IPS-NIHi11 (cell line): ENCODE data around the gene CUEDC1.

ENCODE experiments used
- DNase-seq: peaks from one replicate; pipeline ENCODE4 v3.0.0; 2012; ENCODE audit warnings: mixed read lengths, low spot score

The CUEDC1 gene

GRCh38 chr17:57874434-57875289 is 80.5 kb downstream of the CUEDC1 start:
- DNase-seq = peak; percentile 90

DNA sequence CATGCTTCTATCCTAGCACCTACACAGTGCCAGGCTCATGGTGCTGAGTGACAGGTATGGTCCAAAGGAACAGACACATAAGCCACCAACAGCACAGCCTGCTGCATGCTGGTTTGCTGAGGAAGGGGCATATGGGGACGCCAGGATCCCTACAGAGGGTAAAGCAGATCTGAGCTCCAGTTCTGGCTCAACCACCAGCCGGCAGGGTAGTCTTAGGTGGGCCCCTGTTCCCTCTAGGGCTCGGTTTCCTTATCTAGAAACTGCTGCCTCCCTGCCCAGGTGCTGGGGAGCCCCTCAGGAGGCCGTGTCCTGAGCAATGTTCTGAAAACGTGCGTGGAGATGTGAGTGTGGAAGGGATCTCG is 81.2 kb downstream of the CUEDC1 start:
- no peak for DNase-seq

GRCh38 chr17:57873261-57874057 is 81.8 kb downstream of the CUEDC1 start:
- DNase-seq = no peak

DNA sequence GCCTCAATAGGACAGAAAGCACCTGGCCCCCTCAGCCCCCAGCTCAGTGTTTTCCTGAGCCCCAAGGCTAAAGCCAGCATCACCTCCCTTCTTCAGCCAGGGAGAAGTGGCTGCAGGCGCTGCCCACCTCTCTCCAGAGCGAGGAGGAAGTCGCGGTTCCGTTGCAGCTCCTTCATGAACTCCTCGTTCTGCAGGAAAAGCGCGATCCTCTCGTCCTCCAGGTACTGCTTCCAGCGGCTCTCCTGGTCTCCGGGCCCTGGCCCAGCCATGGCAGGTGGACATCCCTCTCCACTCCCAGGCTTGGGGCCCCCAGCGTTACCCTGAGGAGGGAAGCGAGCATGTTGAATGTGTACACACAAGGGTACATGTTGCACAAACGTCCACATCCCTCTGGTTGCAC is 82.7 kb downstream of the CUEDC1 start:
- DNase-seq = no peak

- DNase-seq = no peak
Observed at GRCh38 chr17:57871863-57872262, 83.3 kb downstream of the CUEDC1 start.

DNA sequence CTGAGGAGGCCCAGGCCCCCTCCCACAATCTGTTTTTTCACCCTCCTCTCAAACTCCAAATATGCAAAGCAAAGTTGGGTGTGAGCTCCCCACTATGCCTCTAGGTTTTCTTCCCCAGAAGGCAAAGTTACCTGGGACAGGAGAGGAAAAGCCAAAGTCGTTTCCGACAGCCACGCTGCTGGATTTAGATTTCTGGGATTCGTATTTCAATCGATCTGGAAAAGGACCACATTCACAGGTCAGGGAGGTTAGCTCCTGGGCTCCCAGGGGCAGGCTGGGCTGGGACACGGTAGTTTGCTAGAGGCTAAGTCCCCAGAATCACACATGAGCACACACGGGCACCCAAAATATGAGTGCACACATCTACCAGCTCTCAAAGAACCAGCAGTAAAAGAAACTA is 84.1 kb downstream of the CUEDC1 start:
- no peak for DNase-seq

GRCh38 chr17:57870283-57870635 is 85.0 kb downstream of the CUEDC1 start:
- no peak for DNase-seq

GRCh38 chr17:57869617-57870282 is 85.5 kb downstream of the CUEDC1 start:
- no peak for DNase-seq

DNA sequence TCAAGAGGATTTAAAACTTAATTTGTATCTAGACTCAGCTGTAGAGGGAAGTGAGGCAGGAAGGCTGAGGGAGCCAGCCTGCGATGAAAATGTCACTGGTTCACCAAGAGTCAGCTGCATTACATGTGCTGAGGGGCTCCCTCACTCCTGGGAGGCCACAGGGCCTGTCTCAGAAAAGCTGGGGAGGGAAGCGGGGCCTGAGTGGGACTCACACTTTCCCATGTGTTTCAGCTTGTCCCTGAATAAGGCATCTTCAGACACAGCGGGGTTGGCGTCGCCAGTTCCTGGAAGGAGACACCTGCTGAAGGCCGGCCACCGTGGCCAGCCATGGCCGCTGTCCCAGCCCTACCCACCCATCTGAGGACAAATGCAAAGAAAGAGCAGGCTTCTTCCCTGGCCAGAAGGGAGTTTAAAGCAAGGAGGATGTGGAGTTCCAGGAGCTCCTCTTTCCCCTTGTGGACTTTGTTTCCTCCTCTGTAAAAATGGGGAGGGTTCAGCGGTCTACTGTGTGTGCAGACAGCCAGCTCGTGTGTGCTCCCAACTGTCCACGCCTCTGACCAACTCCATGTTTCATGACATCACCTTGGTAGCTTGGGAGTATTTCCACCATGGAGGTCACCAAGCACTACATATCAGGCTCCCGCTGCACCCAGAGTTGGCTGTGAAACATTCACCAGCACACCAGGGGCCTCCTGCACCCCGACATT is 86.1 kb downstream of the CUEDC1 start:
- no peak for DNase-seq

DNA sequence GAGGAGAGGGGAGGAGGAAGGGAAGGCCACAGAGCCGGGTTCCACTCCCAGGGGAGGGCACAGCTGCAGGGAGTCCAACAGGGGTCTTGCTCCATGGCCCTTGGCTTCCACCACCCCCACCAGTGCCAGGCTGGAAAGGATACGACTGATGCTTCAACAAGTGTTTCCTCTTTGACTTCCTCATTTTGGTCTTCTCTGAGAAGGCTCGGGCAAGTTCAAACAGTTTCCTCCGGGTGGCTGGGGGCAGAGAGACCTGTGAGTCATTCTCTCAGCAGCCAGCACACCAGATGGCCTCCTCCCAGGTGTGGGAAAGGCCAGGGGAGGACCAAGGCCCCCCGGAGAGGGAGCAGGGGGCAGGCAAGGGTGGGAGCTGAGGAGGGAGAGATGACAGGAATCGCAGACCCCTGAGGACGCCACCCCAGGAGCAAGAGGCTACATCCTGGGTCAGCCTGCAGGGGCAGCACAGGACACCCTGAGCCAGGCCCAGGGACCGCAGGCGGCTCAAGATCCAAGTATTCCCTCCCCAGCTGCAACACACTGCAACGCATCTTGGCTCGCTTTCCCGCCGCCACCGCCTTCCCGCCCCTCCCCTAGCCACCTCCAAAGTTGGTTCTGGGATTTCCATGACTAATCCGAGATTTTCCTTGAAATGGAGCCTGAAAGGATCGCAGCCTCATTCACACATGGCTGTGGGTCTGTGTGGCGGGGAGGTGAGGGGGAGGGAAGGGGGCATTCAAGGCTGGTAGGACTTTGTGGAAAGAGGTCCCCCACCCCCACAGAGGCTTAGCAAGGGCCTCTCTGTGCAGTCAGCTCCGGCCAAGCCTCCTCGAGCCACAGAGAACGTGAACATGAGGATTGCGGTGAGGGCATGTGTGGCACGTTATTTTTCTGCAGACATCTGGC is 87.0 kb downstream of the CUEDC1 start:
- DNase-seq = peak; percentile 84

DNA sequence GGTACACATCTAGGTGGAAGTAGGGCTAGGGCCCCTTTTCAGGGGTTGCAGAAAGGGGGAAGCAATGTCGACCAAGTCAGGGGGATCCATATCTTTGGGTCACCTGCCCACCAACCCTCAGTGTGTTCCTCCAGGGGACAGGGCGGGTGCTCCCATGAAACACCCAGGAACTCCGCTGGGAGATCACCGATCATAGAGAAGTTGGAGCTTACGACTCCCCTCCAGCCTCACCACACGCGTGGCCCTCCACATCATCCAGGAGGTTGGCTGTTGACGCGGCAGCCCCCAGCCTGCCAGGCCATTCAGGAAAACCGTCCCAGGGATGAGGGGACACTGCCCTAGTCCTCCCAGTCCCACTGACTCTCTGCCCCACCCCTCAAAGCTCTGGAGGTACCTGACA is 88.1 kb downstream of the CUEDC1 start:
- no peak for DNase-seq

DNA sequence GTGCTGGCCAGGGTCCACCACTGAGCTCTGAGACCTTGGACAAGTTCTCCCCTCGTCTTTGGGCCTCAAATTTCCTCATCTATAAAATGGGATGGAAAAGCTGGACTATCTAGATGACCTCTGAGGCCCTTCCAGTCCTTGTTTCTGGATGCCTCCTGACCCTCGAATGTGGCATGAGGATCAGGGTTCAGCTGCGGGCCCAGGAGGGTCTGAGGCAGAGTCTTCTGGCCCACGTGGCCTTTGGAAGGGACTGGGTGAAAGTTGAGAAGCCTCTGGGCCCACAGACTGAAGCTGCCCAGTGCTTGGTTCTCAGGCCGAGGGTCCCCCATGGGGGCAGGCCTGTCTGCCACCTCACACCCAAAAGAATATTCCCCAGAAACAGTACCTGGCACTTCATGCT is 88.5 kb downstream of the CUEDC1 start:
- no peak for DNase-seq

DNA sequence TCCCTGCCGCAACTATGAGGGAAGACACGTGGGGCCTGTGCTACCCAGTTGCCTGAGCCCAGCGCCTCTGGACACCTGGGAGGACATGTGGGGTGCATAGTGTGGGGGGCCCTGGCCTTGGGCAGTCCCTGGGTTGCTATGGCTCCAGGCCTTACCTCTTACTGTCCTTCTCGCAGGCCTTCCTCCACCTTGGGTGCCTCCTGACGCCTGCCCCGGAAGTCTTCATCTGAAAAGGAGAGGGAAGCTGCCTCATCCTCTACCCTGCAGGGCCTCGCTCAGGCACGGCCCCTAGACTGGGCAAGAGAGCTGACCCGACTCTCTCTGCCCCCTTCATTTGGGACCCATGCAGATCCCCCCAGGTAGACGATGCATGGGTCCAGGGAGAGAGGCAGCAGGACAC is 88.9 kb downstream of the CUEDC1 start:
- DNase-seq = no peak

- no peak for DNase-seq
Observed at GRCh38 chr17:57864273-57864672, 90.9 kb downstream of the CUEDC1 start.

DNA sequence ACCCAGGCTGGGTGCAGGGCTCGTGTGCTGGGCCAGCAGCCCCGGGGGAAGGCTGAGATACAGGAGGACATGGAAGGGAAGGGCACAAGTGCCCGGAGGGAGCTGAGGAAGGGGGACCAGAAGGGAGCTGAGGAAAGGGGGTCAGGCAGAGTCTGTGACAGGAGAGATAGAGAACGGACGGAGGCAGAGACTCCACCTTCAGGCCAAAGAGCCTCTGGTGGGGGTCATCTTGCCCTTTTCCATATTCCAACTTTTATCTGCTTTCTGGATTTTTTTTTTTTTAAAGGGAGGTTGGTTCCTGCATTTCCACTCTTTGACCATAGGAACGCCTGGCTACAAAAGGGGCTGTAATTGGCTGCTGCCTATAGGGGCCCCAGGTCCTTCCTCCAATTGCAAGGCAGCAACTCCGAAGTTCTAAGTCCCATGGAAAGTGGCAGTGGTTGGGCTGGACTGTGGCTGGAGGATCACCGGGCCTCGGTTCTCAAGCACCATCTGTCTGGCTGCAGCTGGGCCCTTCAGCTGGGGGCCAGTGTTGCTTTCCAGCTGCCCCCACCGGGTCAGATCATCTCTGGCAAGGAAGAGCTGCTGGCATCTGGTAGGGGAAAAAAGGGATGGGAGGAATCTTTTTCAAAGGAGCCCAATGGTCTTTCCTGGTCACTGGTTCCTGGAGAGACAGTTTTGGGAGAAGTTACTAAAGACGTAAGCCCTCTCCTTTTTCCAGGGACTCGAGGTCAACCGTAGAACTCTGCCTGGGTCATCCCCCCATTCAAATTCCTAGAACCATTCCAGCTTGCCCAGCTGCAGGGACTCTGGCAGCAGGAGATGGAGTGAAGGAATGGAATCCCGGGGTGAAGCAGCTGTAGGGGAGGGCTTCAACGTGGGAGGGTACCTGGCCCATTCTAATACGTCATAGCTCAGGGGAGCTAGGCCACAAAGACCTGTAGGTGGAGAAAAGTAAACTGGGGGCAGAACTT is 92.2 kb downstream of the CUEDC1 start:
- DNase-seq = no peak

GRCh38 chr17:57861790-57862693 is 93.2 kb downstream of the CUEDC1 start:
- DNase-seq = peak; percentile 71

- DNase-seq = peak; percentile 38
Observed at GRCh38 chr17:57861000-57861789, 94.0 kb downstream of the CUEDC1 start.

DNA sequence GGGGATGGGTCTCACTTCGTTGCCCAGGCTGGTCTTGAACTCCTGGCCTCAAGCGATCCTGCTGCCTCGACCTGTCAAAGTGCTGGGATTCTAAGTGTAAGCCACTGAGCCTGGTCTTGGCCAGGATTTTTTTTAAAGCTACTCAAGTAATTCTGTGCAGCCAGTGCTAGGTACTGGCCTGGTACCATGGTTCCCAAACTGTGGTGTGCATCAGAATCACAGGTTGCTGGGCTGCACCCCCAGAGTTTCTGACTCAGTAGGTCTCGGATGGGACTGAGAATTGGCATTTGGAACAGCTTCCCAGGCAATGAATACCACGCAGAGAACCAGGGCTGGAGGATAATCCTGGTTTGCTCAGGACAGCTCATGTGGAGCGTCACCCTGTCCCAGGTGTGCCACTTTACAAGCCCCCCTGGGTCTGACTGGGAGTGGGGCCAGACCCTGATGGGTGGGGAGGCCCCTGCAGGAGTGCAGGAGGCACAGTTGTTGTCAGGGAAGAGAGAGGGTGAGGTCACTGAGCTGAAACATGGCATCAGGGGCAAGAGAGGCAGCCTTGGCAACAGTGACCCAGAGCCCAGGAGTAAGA is 94.7 kb downstream of the CUEDC1 start:
- DNase-seq = no peak
